IPS-20b (cell line): ENCODE measurements around the gene FOXJ3.

Source experiments
- H3K27ac ChIP-seq: one replicate; pipeline ENCODE4 v1.5.1; 2013; ENCODE audit warnings: low read length
- H3K27me3 ChIP-seq: 2 replicates; pipeline ENCODE4 v1.6.1; 2013; ENCODE audit warnings: mild to moderate bottlenecking, low read length, inconsistent platforms; ENCODE audit not compliant: insufficient read depth
- H3K36me3 ChIP-seq: 2 replicates; pipeline ENCODE4 v1.6.1; 2013; ENCODE audit warnings: low read depth, mild to moderate bottlenecking, inconsistent platforms, low read length, moderate library complexity; ENCODE audit not compliant: insufficient read depth
- H3K4me1 ChIP-seq: 2 replicates; pipeline ENCODE4 v1.6.1; 2013; ENCODE audit warnings: mild to moderate bottlenecking, control low read depth, inconsistent platforms, low read length, moderate library complexity; ENCODE audit not compliant: insufficient read depth
- H3K4me3 ChIP-seq: 2 replicates; pipeline ENCODE4 v1.5.1; 2013; ENCODE audit warnings: mild to moderate bottlenecking, low read length, inconsistent platforms
- H3K9ac ChIP-seq: 2 replicates; pipeline ENCODE4 v1.6.1; 2013; ENCODE audit warnings: low read depth, mild to moderate bottlenecking, inconsistent platforms, low read length, moderate library complexity
- H3K9me3 ChIP-seq: 2 replicates; pipeline ENCODE4 v1.6.1; 2013; ENCODE audit warnings: mild to moderate bottlenecking, low read depth, low read length, inconsistent platforms; ENCODE audit not compliant: insufficient read depth

The FOXJ3 gene

DNA sequence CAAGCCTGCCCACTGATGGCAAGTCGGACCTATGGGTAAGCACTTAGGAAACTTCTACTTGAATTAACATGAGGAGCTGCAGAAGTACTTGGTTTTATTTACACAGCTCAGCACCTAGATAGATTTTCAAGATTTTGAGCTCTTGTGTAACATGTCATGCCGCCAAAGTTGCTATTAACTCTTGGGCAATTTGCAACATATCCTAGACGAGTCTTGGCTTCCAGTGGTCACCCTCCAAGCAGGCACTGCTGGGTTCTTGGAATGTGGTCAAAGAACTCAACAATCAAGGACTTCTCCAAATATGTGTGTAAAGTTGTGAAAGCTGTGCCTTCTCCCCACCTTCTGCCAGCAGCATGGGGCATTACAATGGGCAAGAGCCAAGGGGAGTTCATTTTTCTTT, 199.6 kb downstream of the FOXJ3 start:
- Histone ChIP-seq H3K4me1 (no peaks in the 10 kb centered on the region), H3K27me3 (no peaks in the 10 kb centered on the region)

DNA sequence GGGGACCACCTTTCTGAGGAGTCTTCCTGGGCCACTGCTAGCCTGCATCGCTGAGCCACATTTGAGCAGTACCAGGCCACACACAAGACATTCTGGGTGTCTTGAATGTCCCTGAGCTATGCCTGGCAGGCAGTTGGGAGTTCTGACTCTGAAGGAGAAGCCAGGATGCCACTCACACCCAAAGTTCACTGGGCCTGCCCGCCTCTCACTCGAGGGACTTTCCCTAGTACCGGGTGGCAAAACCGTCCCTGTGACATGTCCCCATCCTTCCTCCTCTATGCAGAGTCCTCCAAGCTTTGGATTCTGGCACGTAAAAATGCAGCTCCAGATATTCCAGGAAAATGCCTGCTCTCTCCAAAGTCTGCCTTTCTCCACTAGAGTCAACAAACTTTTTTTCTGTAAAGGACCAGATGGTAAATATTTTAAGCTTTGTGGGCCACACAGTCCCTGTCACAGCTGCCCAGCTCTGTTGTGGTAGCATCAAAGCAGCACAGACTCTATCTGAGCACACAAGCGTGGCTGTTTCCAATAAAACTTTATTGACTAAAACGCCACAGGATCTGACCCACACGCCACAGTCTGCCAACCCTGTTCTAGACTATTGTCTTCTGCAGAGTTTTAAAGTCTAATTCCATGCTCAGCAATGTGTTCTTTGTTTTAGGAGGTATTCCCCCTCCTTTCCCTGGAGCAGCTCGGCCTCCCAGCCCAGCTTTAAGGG, 201.1 kb downstream of the FOXJ3 start:
- H3K27me3 ChIP-seq, result no peaks in the 10 kb centered on the region
- H3K4me3 ChIP-seq, result no peak overlapping the region
- no peaks in the 10 kb centered on the region for H3K36me3 ChIP-seq
- H3K4me1 ChIP-seq, result no peaks in the 10 kb centered on the region
- no peak overlapping the region for H3K9ac ChIP-seq
- H3K9me3 ChIP-seq, result no peaks in the 10 kb centered on the region
- no peak overlapping the region for H3K27ac ChIP-seq

More for the DNA sequence above, 199.6 kb downstream of the FOXJ3 start:
- Histone ChIP-seq H3K4me3 (no peak overlapping the region), H3K9me3 (no peaks in the 10 kb centered on the region), H3K9ac (no peak overlapping the region), H3K36me3 (no peaks in the 10 kb centered on the region), H3K27ac (no peak overlapping the region)

DNA sequence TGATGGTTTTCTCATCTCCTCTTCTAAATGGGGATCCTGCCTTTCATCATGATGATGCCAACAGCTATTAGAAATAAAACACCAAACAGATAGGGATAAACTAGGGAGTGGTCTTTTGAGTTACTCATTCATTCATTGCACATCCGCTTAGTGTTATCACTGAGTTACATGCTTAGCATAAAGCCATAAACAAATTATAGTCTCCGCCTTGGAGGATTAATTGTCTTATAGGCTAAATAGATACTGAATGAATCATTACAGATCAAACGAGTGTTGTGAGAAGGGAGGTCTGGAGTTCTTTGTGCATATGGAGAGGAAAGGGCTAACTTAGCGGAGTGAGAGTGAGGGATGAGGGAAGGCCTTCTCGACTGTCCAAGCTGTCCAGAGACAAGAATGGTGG, 201.6 kb downstream of the FOXJ3 start:
- H3K36me3 ChIP-seq, result no peaks in the 10 kb centered on the region
- H3K4me3 ChIP-seq, result no peak overlapping the region
- no peaks in the 10 kb centered on the region for H3K27me3 ChIP-seq
- no peak overlapping the region for H3K9ac ChIP-seq
- H3K9me3 ChIP-seq, result no peaks in the 10 kb centered on the region
- no peaks in the 10 kb centered on the region for H3K4me1 ChIP-seq
- H3K27ac ChIP-seq, result no peak overlapping the region

DNA sequence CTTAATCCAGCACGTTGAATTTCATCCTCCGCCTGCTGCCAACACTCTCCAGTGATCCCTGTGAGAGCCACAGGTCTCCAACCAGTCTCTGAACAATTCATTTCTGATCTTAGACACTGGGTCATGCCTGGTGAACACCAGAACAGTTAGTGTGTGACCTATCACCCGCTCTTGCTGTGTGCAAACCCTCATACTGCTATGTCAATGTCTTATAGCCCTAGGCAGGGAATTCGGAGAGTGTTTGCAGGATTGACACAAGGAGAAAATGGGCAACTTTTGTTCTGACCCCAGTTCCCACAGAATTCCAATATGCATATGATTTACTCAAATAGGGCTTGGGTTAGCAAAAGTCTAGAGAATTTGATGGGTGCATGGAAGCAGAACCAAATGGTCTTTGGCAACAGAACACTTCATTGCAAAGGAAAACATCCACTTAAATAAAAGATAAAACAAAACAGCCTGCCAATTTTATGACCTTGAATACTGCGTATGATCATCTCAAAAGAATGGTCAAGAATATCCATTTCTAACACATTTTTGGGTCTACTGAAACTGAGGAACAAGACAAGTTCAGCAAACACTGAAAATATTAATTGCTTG, 204.9 kb downstream of the FOXJ3 start:
- H3K27me3 ChIP-seq, result no peaks in the 10 kb centered on the region

DNA sequence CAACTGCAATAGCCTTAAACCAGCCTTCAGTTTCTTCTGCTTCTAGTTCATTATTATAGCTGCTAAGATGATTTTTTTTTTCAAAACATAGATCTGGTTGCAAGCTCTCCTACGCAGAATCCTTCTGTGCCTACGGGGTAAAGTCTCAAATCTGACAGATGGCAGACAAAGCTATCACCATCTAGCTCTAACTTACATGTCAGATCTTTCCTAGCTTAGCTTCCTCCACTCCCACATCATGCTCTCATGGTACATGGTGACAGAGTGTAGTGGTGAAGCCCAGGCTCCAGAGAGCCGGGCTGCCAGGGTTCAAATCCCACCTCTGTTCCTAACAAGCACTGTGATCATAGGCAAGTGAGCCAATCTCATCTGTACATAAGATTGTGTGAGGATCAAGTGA, 206.1 kb downstream of the FOXJ3 start:
- no peaks in the 10 kb centered on the region for H3K9me3 ChIP-seq
- no peak overlapping the region for H3K4me3 ChIP-seq
- H3K36me3 ChIP-seq, result no peaks in the 10 kb centered on the region
- no peaks in the 10 kb centered on the region for H3K27me3 ChIP-seq
- H3K4me1 ChIP-seq, result no peaks in the 10 kb centered on the region
- no peak overlapping the region for H3K9ac ChIP-seq
- H3K27ac ChIP-seq, result no peak overlapping the region

More for the DNA sequence above, 204.9 kb downstream of the FOXJ3 start:
- Histone ChIP-seq H3K9me3 (no peaks in the 10 kb centered on the region), H3K4me1 (no peaks in the 10 kb centered on the region), H3K9ac (no peak overlapping the region), H3K27ac (no peak overlapping the region), H3K4me3 (no peak overlapping the region), H3K36me3 (no peaks in the 10 kb centered on the region)

DNA sequence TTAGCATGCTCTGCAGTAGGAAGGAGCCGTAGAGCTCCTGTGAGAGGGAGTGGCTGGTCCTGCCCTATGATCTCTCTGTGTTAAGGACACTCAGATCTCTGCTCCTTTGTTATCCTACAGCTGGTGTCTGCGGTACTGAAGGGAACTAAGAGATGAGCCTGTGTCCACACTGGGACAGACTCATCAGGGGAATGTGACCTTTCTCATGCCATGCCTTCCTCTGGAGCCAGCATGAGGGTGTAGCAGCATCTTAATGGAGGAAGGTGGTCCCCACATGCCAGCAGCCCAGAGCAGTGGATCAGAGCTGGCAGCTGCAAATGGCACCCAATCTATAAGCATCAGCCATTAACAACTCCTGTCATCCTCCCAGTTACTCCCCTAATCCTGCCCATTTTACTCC, 206.5 kb downstream of the FOXJ3 start:
- Histone ChIP-seq H3K9me3 (no peaks in the 10 kb centered on the region), H3K9ac (no peak overlapping the region), H3K4me3 (no peak overlapping the region), H3K27me3 (no peaks in the 10 kb centered on the region), H3K4me1 (no peaks in the 10 kb centered on the region), H3K36me3 (no peaks in the 10 kb centered on the region), H3K27ac (no peak overlapping the region)

DNA sequence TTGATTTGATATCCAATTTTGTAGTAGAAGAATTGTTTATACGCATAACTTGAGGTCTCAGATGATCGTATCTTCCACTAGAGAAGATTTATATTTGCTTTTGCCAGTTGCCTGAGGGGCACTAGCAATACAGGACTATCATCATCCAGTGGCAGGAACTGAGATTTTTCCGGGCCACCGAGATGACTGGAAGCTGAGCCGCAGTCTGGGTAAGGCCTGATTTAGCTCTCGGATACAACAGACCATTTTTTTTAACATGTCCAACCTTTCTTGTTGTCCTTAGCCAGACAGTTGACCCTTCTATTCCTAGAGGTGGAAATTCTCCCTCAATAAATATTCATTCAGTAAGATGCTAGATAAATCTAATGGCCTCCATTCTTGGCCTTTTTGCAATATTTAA, 207.3 kb downstream of the FOXJ3 start:
- Histone ChIP-seq H3K27me3 (no peaks in the 10 kb centered on the region), H3K4me3 (no peak overlapping the region), H3K9ac (no peak overlapping the region), H3K4me1 (no peaks in the 10 kb centered on the region), H3K36me3 (no peaks in the 10 kb centered on the region), H3K9me3 (no peaks in the 10 kb centered on the region), H3K27ac (no peak overlapping the region)
